ENCODE results near the gene GASK1A.

DNA sequence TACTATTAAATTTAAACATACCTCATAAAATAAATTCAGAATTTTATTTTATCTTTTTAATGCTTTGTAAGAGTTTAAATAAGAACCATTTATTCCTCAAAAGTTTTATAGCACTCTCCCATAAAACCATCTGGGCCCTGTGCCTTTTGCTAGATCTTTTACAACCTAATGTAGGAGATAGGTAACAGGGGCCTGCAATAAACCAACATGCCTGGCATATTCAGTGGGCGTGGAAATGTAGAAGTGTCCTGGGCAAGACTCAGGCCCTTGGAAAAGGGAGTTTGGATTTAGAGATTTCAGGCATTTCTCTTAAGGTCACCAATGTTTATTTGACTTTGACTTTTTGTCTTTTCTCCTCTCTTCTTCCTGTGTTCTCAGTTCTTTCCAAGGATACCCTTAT, 80.3 kb downstream of the GASK1A start:
- TF ChIP-seq, protein P1, sequence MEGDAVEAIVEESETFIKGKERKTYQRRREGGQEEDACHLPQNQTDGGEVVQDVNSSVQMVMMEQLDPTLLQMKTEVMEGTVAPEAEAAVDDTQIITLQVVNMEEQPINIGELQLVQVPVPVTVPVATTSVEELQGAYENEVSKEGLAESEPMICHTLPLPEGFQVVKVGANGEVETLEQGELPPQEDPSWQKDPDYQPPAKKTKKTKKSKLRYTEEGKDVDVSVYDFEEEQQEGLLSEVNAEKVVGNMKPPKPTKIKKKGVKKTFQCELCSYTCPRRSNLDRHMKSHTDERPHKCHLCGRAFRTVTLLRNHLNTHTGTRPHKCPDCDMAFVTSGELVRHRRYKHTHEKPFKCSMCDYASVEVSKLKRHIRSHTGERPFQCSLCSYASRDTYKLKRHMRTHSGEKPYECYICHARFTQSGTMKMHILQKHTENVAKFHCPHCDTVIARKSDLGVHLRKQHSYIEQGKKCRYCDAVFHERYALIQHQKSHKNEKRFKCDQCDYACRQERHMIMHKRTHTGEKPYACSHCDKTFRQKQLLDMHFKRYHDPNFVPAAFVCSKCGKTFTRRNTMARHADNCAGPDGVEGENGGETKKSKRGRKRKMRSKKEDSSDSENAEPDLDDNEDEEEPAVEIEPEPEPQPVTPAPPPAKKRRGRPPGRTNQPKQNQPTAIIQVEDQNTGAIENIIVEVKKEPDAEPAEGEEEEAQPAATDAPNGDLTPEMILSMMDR (conservative IDR thresholded peaks at IDR 0.05; ENCODE audit: low read depth, low read length), result no peak
- TF ChIP-seq RAD21 (IDR thresholded peaks at IDR 0.05; ENCODE audit: low read length) (no peak), POLR2A (IDR thresholded peaks at IDR 0.05; ENCODE audit: low read depth, low read length) (no peak)

Measured in IMR-90 (cell line).